Retina (tissue), 1 donor: ENCODE data around the gene SLC24A4.
A peak's percentile ranks its signal among the peaks of the same experiment; 100 is the strongest.

ENCODE experiments used
- DNase-seq: peaks from one replicate; pipeline ENCODE4 v3.0.0-alpha.2; 2016

SLC24A4 gene

DNA sequence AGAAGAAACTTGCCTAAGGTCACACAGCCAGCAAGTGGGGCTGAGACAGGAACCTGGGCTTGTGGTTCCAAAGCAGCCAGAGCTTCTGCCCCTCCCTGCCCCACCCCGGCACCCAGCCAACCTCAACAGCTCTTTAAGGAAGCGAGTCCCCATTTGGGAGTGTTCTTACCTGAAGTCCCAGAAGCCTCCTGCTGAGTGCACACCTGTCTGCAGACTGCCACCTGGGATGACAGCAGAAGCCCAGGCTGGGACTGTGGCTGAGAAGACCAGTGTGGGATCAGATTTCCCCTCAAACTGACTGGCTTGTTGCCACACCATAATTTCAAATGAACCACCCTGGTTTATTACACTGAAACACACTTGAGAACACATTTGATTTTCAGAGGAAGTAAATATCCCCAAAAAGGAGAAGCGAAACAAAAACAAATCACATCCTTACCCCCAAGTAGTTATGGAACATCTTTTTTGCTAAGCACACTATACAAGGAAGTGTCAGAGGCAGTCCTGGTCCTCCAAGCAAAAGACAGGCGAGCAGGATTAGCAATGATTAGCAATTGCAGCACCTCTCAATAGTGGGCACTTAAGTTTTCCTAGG lies 184.3 kb downstream of the SLC24A4 start:
- no peak for DNase-seq

GRCh38 chr14:92510972-92511371 lies 188.0 kb downstream of the SLC24A4 start:
- no peak for DNase-seq

DNA sequence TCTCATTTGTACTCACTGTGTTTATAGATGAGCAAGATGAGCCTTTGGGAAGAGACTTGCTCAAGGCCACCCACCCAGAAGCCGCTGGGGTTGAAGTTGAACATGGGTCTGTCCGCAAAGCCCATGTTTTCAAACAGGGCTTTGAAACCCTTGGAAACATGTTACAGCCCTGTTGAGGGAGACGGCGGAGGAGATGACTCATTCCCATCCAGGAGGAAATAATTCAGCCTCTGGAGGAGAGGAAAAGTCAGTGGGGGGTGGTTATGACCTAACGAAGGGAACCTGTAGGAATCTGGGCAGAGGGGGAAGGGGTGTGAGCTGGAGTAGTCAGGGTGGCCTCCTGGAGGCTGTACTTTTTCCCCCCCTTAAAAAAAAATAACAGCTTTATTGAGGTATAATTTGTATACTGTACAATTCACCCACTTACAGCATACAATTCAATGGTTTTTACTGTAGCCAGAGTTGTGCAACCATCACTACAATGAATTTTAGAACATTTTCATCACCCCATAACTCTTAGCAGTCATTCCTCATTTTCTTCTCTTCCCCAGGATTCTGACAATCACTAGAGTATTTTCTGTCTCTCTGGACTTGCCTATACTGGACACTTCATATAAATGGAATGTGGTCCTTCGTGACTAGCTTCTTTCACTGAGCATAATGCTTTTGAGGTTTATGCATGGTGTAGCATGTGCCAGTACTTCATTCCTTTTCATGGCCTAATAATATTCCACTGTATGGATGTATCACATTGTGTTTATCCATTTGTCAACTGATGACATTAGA lies 188.7 kb downstream of the SLC24A4 start:
- DNase-seq = no peak

GRCh38 chr14:92512807-92513203 lies 189.8 kb downstream of the SLC24A4 start:
- no peak for DNase-seq

DNA sequence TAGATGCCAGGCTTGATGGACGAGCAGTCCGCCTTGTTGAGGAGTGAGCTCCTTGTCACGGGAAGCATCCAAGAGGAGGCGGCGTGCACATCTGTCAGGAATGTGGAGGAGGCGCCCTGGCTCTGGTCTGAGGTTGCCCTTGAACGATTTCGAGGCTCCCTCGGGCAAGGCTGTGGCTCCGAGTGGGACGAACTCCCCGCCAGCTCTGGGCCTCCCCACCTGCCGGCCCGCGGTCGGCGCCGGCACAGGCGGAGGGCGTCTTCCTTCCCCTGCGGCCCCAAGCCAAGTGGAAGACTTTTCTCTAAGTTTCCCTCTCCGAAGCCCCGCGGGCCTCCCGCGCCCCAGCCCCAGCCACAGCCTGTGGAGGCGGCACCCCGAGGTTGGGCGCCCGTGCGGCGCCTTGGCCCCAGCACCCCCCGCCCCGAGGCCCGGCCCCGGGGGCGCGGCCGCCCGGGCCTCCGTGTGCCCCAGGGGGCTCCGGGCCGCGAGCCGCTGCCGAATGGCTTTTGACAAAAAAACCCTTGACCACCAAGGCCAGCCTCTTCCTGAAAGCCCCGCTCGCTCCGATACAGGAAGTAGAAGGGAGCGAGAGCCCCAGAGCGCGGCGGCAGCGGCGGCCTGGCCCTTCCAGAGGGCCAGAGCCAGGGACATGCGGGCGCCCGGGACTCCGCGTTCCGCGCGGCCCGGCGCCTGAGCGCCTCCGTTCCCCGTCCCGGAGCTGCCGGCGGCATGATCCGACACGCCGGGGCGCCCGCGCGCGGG lies 190.4 kb downstream of the SLC24A4 start, which contains the start of gene RIN3:
TSS of gene RIN3 (plus strand) at position 578 of the 762 bp plus-strand sequence. CDS start at position 730, 152 bp downstream.
- DNase-seq = peak; percentile 23

DNA sequence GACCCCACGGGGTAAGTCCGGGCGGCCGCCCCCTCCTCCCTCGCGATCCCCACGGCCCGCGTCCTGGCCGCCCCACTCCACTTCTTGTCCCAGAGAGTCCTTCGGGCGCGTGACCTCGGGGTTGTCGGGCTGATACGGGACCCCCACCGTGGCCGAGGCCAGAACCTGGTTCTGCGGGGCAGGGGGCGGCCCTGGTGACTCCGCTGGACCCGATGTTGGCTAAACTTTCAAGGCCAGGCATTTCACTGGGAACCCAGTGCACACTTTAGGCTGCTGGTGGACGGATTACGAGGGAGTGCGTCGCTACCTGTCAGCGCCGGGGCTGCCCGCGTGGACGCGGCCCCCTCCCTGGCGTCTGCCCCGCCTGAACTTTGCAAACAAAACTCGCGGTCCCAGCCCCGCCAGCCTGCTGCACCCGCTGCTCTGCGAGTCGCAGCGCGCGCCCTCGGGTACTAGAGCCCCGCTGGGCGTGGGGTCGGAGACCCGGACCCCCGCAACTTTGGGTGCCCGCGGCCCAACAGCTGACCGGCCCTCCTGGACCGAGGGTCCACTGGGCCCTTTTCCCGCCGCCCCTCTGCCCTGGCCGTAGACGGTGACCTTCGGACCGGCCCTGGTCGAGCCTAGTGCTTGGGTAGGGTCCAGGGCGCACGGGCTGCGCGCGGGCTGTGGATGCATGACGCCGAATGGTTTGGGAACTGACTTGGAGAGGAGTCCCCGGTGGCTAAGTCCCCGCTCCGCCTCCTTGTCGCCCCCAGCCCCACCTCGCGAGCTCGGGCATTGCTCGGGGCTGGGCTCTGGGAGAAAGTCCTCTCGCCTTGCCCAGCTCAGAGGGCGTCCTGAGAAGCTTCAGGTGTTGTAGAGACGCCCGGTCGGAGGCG lies 191.2 kb downstream of the SLC24A4 start:
- DNase-seq = peak; percentile 59

- DNase-seq = no peak
Observed at GRCh38 chr14:92514844-92515514, 192.0 kb downstream of the SLC24A4 start.

DNA sequence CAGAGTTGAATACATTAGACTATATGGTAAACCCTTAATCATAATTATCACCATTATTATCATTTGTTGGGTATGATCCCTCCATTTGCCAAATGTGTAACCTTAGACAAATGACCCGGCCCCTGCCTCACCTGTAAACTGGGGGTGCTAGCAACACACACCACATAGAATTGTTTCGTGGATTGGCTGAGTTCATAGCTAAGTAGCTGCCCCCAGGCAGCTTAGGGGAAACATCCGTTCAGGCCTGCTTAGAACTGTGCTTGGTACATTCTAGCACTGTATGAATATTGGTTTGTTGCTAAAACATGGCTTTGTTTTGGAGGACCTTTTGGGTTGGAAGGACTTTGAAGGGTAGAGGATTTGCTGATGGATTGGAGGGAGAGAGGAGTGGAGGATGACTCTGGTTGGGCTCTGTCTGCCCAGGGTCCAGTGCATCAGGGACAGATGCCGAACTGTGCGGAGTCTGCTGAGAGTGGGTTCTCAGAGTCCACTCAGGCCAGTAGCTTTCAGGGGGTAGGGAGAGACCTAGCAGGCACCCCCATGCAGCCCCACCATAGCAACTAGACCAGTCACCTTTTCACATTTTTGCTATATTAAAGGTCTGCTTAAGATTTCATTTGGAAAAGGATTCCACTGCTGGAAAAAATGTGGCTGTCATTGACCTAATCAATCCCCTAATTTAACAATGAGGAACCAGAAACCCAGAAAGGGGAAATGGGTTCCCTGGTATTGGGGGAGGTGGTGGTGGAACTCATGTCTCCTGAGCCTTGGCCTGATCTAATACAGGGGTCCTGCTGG lies 192.8 kb downstream of the SLC24A4 start:
- no peak for DNase-seq

- no peak for DNase-seq
Observed at GRCh38 chr14:92516344-92516965, 193.5 kb downstream of the SLC24A4 start.

DNA sequence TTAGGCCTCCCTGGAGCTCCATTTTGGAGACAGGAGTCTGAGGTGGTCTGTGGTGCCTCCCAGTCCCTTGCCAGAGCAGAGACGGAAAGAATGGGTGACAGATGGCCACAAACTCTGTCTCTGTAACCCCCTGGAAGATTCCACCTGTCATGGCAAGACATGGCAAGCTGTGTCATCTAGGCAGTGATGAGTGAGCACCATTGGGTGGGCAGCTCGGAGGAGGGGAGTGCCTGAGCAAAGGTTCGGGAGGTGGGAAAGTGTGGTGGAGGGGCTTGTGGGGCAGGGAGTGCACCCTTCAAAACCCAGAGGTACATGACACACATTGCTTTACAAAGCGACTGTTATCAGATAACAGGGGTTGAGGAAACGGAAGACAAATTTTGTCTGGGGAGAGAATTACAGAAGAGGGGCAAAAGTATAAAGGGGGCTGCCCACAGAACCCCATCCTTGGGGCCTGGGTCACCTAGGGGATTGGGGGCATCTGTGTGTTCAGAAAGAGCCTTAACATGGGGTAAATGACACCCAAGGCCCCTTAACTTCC lies 194.1 kb downstream of the SLC24A4 start:
- DNase-seq = no peak

GRCh38 chr14:92517761-92518160 lies 194.8 kb downstream of the SLC24A4 start:
- DNase-seq = no peak

DNA sequence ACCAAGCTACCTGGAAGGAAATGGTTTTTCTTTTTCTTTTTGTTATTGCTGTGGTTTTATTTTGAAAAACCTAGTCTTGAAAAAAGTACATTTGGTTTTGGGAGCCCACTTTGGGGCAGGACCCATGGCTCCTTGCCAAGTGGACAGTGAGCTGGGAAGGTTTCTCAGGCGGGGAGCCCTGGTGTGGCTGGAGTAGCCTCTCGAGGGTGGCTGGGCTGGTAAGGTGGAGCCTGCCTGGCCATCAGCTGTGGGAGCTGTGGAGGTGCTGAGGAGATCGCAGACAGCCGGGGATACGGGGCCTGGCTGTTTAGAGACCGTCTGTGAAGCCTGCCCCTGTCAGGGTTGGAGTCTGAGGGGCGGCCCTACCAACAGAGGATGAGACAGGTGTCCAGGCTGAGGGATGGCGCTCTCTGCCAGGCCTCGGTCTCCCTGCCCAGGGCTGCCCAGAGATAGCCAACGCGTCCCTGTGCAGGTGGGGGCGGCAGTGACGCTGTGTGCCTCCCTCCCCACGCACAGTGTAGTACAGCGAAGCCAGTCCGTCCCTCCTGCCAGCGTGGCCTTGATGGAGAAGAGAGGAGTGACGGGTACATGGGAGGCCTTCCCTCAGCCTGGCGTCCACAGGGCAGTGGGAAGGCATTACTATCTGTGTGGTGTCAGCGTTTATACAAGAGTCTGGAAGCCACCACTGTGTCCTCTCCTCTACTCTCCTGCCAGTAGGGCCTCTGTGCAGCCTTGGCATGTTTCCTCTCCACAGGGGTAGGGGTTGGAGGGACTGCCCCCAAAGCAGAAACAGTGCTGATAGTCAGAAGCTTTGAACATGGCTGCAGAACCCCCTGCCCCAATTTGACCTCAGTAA lies 196.5 kb downstream of the SLC24A4 start:
- no peak for DNase-seq

DNA sequence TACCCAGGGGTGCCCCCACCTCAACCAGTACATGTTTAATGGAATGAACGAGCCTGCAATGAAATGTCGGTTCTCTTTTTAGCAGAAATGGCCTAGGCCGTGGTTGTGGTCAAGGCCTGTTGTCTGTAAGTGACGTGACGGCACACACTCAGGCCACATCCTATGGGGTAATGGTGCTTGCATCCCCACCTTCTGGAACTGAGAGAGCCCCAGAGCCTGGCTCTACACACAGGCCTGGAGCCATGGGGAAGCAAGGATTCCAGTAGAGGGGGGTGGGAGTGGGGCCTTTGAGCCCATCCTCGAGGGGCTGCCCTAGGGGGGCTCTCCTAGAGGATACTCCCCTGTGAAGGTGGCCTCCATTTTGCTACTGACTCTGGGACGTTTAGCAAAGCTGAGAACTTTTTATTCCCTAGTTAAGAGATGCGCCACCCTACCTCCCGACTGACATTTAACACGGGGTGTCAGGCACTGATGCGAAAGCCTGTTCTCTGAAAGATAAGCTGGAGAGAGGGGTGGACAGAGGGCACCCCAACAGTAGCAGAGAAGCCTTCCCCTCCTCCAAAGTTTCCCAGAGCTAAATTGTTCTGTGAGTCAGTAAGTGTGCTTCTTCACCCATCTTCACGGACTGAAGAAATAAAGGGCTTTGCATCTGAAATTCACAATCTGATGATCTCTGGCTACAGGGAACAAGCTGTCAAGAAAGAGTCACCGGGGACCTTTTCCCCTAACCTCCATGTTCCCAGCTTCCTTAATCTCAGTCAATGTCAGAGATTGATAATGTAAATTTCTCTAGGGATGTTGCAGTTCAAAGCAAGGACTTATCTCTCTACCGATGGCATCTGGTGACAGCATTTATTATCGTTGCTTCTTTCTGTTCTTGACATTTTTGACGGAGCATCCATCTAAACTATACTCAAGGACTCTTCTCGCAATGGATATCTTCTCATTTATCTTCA lies 197.4 kb downstream of the SLC24A4 start:
- no peak for DNase-seq

- DNase-seq = no peak
Observed at GRCh38 chr14:92521058-92521415, 198.1 kb downstream of the SLC24A4 start.

GRCh38 chr14:92523752-92524151 lies 200.8 kb downstream of the SLC24A4 start:
- DNase-seq = no peak

DNA sequence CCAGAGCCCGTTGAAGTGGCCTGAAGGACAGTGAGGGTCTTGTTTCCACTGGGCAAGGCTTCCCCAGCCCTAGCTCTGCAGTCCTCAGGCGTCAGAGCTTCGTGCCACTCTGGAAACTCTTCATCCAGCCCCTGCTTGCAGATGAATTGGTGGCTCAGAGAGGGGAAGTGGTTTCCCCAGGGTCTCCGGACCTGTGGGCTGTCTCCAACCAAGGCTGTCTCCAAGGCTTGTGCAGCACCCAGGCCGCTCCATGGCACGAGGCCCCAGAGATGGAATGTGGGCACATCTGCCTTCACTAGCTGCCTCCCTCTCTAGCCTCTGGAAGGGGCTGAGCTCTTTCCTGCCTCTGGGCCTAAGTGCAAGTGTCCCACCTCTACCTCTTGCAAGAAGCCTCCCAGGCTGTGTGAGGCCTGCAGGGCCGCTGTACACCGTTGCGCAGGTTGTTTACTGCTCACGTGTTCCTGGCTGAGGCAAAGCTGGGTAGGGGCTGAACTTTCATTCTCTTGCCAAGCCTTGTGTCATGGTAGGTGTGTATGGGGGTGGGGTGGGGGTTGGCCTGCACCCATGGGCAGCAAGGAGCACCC lies 201.7 kb downstream of the SLC24A4 start:
- no peak for DNase-seq

GRCh38 chr14:92525322-92526095 lies 202.5 kb downstream of the SLC24A4 start:
- no peak for DNase-seq
